SKM-1 (cell line): Measurements from ENCODE around the gene FBXL13.
"Not testable (repeated sequence)": the region's sequence is repeated elsewhere in the genome, so short reads cannot be mapped to it uniquely, and the experiment has no call there.

Experiments used
- DNase-seq: peaks from one replicate; lab custom pipeline; 2025; ENCODE audit not compliant: unreplicated experiment; lab: John Stamatoyannopoulos, UW

FBXL13 gene

GRCh38 chr7:102829075-102829474 is 245.5 kb downstream of the FBXL13 start:
- no peak for DNase-seq

- DNase-seq, result no peak
These were observed 246.3 kb downstream of the FBXL13 start for GRCh38 chr7:102828286-102828685.

- no peak for DNase-seq
These were observed 251.0 kb downstream of the FBXL13 start for GRCh38 chr7:102823390-102824119.

GRCh38 chr7:102821994-102822747 is 252.4 kb downstream of the FBXL13 start:
- DNase-seq, result no peak

GRCh38 chr7:102819151-102819550 is 255.4 kb downstream of the FBXL13 start:
- no peak for DNase-seq

GRCh38 chr7:102817616-102818573 is 256.7 kb downstream of the FBXL13 start:
- no peak for DNase-seq

GRCh38 chr7:102814025-102814471 is 260.5 kb downstream of the FBXL13 start:
- no peak for DNase-seq

GRCh38 chr7:102813191-102814024 is 261.2 kb downstream of the FBXL13 start:
- no peak for DNase-seq

GRCh38 chr7:102811942-102812678 is 262.5 kb downstream of the FBXL13 start:
- DNase-seq, result no peak

- no peak for DNase-seq
These were observed 263.7 kb downstream of the FBXL13 start for GRCh38 chr7:102810916-102811315.

- no peak for DNase-seq
These were observed 268.0 kb downstream of the FBXL13 start for GRCh38 chr7:102806613-102807012.

GRCh38 chr7:102795987-102796595 is 278.5 kb downstream of the FBXL13 start:
- not testable (repeated sequence) for DNase-seq

GRCh38 chr7:102794567-102794966 is 280.0 kb downstream of the FBXL13 start:
- not testable (repeated sequence) for DNase-seq

- DNase-seq, result not testable (repeated sequence)
These were observed 282.8 kb downstream of the FBXL13 start for GRCh38 chr7:102791831-102792230.

- DNase-seq, result not testable (repeated sequence)
These were observed 283.2 kb downstream of the FBXL13 start for GRCh38 chr7:102791367-102791766.

GRCh38 chr7:102790364-102791100 is 284.1 kb downstream of the FBXL13 start:
- DNase-seq, result not testable (repeated sequence)

GRCh38 chr7:102788770-102789169 is 285.8 kb downstream of the FBXL13 start:
- not testable (repeated sequence) for DNase-seq

GRCh38 chr7:102780926-102781325 is 293.7 kb downstream of the FBXL13 start:
- DNase-seq, result not testable (repeated sequence)
